ENCODE measurements around the gene SLC35F4. TPM values are rescaled to one million over a fixed set of nuclear protein-coding genes. Genes with fewer than 3 reads are reported as not detected.

Gene SLC35F4
- total and polyA plus RNA-seq, 2 of the 4 experiments (the other 2 are of a cell fraction) = not detected

- Histone ChIP-seq H2BK120ac (ENCODE audit: low read depth, low read length) (no peak overlapping the region), H3K27ac (ENCODE audit: insufficient read depth, low read length) (no peak overlapping the region), H2BK5ac (ENCODE audit: low read depth, low read length, poor library complexity, severe bottlenecking) (no peak overlapping the region), H4K91ac (ENCODE audit: insufficient read depth, low read depth, low read length) (no peak overlapping the region), H3K4ac (ENCODE audit: low read depth, low read length) (no peak overlapping the region), H3K9me1 (ENCODE audit: insufficient read depth, low read length) (no peaks in the 10 kb centered on the region), H3K27me3 (ENCODE audit: control insufficient read depth, insufficient read depth, low read length) (no peaks in the 10 kb centered on the region), H2BK20ac (ENCODE audit: low read depth, low read length) (no peak overlapping the region), H2AK9ac (replicated peaks; ENCODE audit: low read depth, low read length, poor library complexity) (no peak overlapping the region), H3K14ac (replicated peaks; ENCODE audit: low read depth, low read length) (no peak overlapping the region), H2AFZ (replicated peaks; ENCODE audit: low read length, poor library complexity) (no peak overlapping the region), H4K8ac (ENCODE audit: low read depth in 2 of 2, low read length in 2 of 2) (no peak overlapping the region), H4K5ac (ENCODE audit: low read depth, low read length) (no peak overlapping the region), H3K18ac (ENCODE audit: low read depth, low read length) (no peak overlapping the region), H3K4me3 (ENCODE audit: insufficient read depth, low read depth, low read length) (no peak overlapping the region), H4K20me1 (ENCODE audit: insufficient read depth, low read length) (no peaks in the 10 kb centered on the region), H2AK5ac (ENCODE audit: low read depth, low read length) (no peak overlapping the region), H3K23ac (ENCODE audit: low read depth, low read length) (no peak overlapping the region), H3K4me1 (ENCODE audit: control insufficient read depth, insufficient read depth, low read length) (no peaks in the 10 kb centered on the region), H2BK15ac (ENCODE audit: low read depth, low read length) (no peak overlapping the region), H3K9me3 (ENCODE audit: control insufficient read depth, insufficient read depth, low read length) (peaks cover 3% of the 10 kb centered on the region; the same call in 1 of the 2 replicates), H3K36me3 (ENCODE audit: control insufficient read depth, insufficient read depth, low read length) (no peaks in the 10 kb centered on the region), H3K4me2 (ENCODE audit: low read depth, low read length) (no peak overlapping the region), H3K56ac (ENCODE audit: extremely low read depth, insufficient read depth, low read length) (no peak overlapping the region), H3K79me1 (ENCODE audit: low read depth in 1 of 2, low read length in 2 of 2) (no peaks in the 10 kb centered on the region), H3K9ac (ENCODE audit: low read depth, low read length) (no peak overlapping the region)
- ChIA-PET CTCF (no interaction called here), POLR2A (ENCODE audit: unreplicated experiment) (no interaction called here)
- BruUV-seq (replicated peaks) = no TSS peak
- intact Hi-C loops (cut with micrococcal nuclease) (no loop called here), dilution Hi-C loops (cut with HindIII; ENCODE audit: low sequenced_read_pairs, unreplicated experiment) (no loop called here), in situ Hi-C loops (cut with MboI; ENCODE audit: low sequenced_read_pairs) (no loop called here)
- 0% methylated on average over 1 of the region's 2 CpGs; no CpG with 5 or more reads in 1 of the 2 experiments for WGBS, 2 experiments (ENCODE audit: extremely low coverage in 2 of 2, insufficient read length in 1 of 2)
- ATAC-seq (ENCODE audit: low read depth) (no peak), DNase-seq (no peak)
- no peak for TF ChIP-seq USF2 (IDR thresholded peaks at IDR 0.05; ENCODE audit: low read depth, low read length)
- TF ChIP-seq MXI1 (IDR thresholded peaks at IDR 0.05; ENCODE audit: borderline replicate concordance, low read depth, low read length) = no peak
- TF ChIP-seq SMC3 (IDR thresholded peaks at IDR 0.05; ENCODE audit: low read depth, low read length) = no peak
- TF ChIP-seq MAFK (IDR thresholded peaks at IDR 0.05; ENCODE audit: low read depth, low read length) = no peak
Measured at GRCh38 chr14:57660208-57660607, 205.7 kb downstream of the SLC35F4 start.
